ELF-1 (cell line): Measurements from ENCODE around the gene RIMS4.

Experiments
- DNase-seq: peaks from one replicate; pipeline ENCODE4 v3.0.0-alpha.2; 2016; ENCODE audit warnings: low read depth, low spot score

Gene RIMS4

GRCh38 chr20:44796758-44797457 lies 13.4 kb downstream of the RIMS4 start:
- no peak for DNase-seq

GRCh38 chr20:44796311-44796710 lies 14.0 kb downstream of the RIMS4 start:
- DNase-seq, result no peak

- DNase-seq, result no peak
These were observed 14.5 kb downstream of the RIMS4 start for GRCh38 chr20:44795836-44796235.

GRCh38 chr20:44792796-44793195 lies 17.6 kb downstream of the RIMS4 start:
- DNase-seq, result no peak

GRCh38 chr20:44790638-44791393 lies 19.5 kb downstream of the RIMS4 start:
- no peak for DNase-seq

- DNase-seq, result no peak
These were observed 21.5 kb downstream of the RIMS4 start for GRCh38 chr20:44788706-44789456.

- DNase-seq, result no peak
These were observed 23.0 kb downstream of the RIMS4 start for GRCh38 chr20:44787299-44787698.

GRCh38 chr20:44785768-44786167 lies 24.6 kb downstream of the RIMS4 start:
- DNase-seq, result peak; percentile 77

GRCh38 chr20:44784688-44785087 lies 25.7 kb downstream of the RIMS4 start:
- DNase-seq, result no peak

GRCh38 chr20:44781791-44782190 lies 28.6 kb downstream of the RIMS4 start:
- DNase-seq, result no peak

GRCh38 chr20:44781118-44781517 lies 29.2 kb downstream of the RIMS4 start:
- DNase-seq, result no peak

- peak; percentile 40 for DNase-seq
These were observed 30.1 kb downstream of the RIMS4 start for GRCh38 chr20:44780226-44780625.

GRCh38 chr20:44776980-44777379 lies 33.4 kb downstream of the RIMS4 start:
- no peak for DNase-seq

GRCh38 chr20:44773070-44773829 lies 37.1 kb downstream of the RIMS4 start:
- no peak for DNase-seq

GRCh38 chr20:44772636-44773035 lies 37.7 kb downstream of the RIMS4 start:
- no peak for DNase-seq

GRCh38 chr20:44771172-44771535 lies 39.2 kb downstream of the RIMS4 start:
- DNase-seq, result no peak

- DNase-seq, result no peak
These were observed 39.7 kb downstream of the RIMS4 start for GRCh38 chr20:44770484-44771171.

GRCh38 chr20:44769481-44769863 lies 40.9 kb downstream of the RIMS4 start:
- DNase-seq, result no peak

GRCh38 chr20:44768854-44769480 lies 41.4 kb downstream of the RIMS4 start:
- DNase-seq, result no peak

- no peak for DNase-seq
These were observed 42.1 kb downstream of the RIMS4 start for GRCh38 chr20:44768256-44768655.
